Measurements from ENCODE around the gene CAVIN3.

GRCh38 chr11:6319704-6320410 is 444 bp downstream of the CAVIN3 start:
- TF ChIP-seq CTCF (IDR thresholded peaks at IDR 0.05) = no peak
- peak in 2 of 4 donors; percentile 27 to 40 for TF ChIP-seq POLR2A (IDR thresholded peaks at IDR 0.05)
